Fibroblast of mammary gland (primary cell): ENCODE measurements around the gene PLOD3.

Experiments used
- DNase-seq: peaks from one replicate; pipeline ENCODE4 v3.0.0-alpha.2; 2010; ENCODE audit warnings: low read depth
- H3K4me3 ChIP-seq: 2 replicates; pipeline ENCODE4 v1.5.1; 2011; ENCODE audit warnings: low read depth, mild to moderate bottlenecking, low read length, moderate library complexity; ENCODE audit not compliant: control insufficient read depth
- TF ChIP-seq, protein P1 (sequence below): conservative IDR thresholded peaks from 2 replicates; pipeline ENCODE4 v1.5.1; 2011; ENCODE audit warnings: low read depth, low read length, inconsistent platforms; ENCODE audit not compliant: control insufficient read depth, insufficient read depth

Gene PLOD3

GRCh38 chr7:101166909-101167644 is 50.3 kb downstream of the PLOD3 start:
- H3K4me3 ChIP-seq, result no peak overlapping the region
- TF ChIP-seq, protein P1, sequence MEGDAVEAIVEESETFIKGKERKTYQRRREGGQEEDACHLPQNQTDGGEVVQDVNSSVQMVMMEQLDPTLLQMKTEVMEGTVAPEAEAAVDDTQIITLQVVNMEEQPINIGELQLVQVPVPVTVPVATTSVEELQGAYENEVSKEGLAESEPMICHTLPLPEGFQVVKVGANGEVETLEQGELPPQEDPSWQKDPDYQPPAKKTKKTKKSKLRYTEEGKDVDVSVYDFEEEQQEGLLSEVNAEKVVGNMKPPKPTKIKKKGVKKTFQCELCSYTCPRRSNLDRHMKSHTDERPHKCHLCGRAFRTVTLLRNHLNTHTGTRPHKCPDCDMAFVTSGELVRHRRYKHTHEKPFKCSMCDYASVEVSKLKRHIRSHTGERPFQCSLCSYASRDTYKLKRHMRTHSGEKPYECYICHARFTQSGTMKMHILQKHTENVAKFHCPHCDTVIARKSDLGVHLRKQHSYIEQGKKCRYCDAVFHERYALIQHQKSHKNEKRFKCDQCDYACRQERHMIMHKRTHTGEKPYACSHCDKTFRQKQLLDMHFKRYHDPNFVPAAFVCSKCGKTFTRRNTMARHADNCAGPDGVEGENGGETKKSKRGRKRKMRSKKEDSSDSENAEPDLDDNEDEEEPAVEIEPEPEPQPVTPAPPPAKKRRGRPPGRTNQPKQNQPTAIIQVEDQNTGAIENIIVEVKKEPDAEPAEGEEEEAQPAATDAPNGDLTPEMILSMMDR, result no peak
- DNase-seq, result peak; percentile 53

GRCh38 chr7:101166648-101166908 is 50.8 kb downstream of the PLOD3 start:
- no peak for DNase-seq
- no peak overlapping the region for H3K4me3 ChIP-seq
- TF ChIP-seq, protein P1, result no peak

- H3K4me3 ChIP-seq, result peak overlapping the region; percentile 44
- no peak for DNase-seq
- TF ChIP-seq, protein P1, result no peak
Measured at GRCh38 chr7:101165958-101166647, 51.3 kb downstream of the PLOD3 start.

DNA sequence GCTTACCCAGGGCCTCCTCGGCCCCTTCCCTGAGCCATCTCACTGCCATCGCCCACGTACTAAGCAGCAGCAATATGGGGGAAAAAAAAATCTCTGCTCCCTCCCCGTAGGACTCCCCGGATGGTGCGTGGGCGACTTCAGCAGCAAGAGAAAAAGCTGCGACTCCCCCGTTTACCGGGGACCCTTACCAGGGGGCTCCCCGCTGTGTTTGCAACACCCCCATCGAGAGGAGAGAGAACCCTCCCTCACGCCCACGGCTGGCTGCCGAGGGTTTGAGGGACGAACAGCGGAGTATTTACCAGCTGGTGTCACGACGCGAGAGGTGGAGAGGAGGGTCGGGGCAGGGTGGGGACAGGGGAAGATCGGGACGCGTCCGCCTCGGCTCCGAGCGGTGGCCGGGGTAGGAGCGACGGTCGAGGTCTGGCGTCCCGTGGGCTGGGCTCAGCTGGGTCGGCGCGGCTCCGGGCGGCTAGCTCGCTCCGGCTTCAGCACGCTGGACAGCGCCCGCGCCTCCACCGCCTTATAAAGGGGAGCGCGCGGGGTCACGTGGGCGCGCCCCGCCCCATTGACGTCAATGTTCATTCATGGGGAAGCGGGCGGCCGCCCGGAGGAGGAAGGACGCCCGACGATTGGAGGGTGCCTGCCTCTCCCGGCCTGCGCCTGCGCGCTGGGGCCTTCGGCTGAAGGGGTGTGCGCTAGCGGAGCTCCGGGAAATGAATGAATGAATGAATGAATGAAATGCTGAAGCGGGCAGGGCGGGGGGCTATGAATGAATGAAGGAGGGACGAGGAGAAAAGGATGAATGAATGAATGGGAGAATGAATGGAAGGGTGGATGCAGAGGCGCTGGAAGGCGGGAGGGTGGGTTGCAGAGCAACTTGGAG is 52.1 kb downstream of the PLOD3 start, which contains the start of gene VGF:
TSS of gene VGF (minus strand) at position 495 of the 883 bp plus-strand sequence. CDS start 726 bp downstream, outside the sequence.
- DNase-seq, result peak; percentile 88
- peak within 1 kb of the TSS; percentile 44 for H3K4me3 ChIP-seq
- TF ChIP-seq, protein P1, result no peak

DNA sequence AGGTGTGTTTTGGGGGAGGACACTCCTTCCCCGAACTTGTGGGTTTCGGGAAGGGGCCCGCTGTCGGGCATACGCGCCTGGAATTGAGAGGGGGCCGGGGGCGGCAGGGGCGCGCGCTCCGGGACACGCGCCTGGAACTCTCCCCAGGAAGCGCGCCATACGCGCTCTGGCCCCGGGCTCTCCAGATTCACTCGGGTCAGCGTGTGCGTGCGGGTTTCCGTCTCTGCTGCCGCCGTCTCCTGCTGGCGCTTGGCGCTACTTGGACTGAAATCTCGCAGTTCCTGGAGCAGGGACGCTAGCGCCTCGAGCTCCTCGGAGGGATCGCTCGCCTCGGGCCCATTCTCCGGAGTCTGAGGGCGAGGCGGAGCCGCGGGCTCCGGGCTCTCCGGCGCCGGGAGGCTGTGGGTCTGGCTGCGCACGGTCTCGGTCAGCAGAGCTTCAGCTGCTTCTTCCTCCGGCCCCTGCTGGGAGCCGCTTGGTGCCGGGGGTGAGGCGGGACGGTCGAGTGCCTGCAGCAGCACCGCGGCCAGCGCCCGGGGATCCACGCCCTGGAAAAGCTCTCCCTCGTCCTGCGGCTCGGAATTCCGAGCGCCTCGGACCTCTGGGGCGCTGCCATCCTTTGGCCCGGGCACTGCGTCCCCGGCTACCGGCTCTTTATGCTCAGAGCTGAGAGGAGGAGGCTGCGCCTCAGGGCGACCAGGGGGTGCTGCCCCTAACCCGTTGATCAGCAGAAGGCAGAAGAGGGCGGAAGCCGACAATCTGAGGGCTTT is 53.1 kb downstream of the PLOD3 start:
- H3K4me3 ChIP-seq, result peak overlapping the region; percentile 16
- TF ChIP-seq, protein P1, result no peak
- DNase-seq, result peak; percentile 51
